A673 (cell line): Measurements from ENCODE around the gene MOB2.

Source experiments
- EZH2 ChIP-seq: fragments of 200-600 bp; sonication (generic); IDR thresholded peaks from 2 replicates; pipeline ENCODE4 v1.6.1; 2017; ENCODE audit warnings: borderline replicate concordance, low read depth, mild to moderate bottlenecking, mixed read lengths, antibody characterized with exemption, low read length; ENCODE audit not compliant: poor library complexity, severe bottlenecking
- TF ChIP-seq, protein P1 (sequence below): fragments of 300-800, 200-600 bp; sonication (generic); conservative IDR thresholded peaks from 2 replicates; pipeline ENCODE4 v1.5.1; 2017; ENCODE audit warnings: low read depth, mild to moderate bottlenecking, antibody characterized with exemption, low read length, moderate library complexity, mixed read lengths

DNA sequence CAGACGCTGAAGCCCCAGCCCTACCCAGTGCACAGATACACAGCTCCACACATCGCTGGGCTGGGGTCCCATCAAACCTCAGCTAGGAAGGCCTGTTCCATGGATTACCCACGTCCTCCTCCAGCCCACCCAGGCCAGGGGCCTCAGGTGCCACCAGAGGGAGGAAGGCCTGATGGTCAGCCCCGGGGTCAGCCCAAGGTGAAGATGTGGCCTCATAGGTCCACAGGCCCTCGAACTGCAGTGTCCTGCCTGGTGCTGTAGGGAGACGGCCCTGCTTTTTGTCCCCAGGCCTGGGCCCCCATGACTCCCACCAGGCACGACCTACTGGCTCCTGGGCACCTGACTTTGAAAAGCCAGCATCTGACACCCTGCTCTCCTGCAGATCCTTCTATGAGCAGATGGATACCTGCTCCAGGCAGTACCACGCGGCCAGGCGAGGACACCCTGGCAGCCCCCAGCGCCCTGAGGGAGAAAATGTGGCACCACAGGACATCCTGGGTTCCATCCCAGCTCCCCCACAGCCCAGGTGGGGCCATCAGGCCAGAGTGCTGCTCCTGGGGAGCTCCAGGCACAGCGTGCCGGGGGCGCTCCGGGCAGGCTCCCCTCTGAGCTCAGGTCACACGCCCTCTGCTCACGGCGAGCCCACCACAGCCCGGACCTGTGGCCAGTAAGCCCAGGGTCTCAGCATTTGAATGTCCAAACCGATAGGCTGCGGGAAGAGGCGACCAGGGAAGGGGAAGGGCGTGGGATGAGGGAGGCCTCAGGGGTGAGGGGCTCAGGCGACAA, 15.8 kb upstream of the MOB2 start:
- no peak for TF ChIP-seq EZH2
- TF ChIP-seq, protein P1, sequence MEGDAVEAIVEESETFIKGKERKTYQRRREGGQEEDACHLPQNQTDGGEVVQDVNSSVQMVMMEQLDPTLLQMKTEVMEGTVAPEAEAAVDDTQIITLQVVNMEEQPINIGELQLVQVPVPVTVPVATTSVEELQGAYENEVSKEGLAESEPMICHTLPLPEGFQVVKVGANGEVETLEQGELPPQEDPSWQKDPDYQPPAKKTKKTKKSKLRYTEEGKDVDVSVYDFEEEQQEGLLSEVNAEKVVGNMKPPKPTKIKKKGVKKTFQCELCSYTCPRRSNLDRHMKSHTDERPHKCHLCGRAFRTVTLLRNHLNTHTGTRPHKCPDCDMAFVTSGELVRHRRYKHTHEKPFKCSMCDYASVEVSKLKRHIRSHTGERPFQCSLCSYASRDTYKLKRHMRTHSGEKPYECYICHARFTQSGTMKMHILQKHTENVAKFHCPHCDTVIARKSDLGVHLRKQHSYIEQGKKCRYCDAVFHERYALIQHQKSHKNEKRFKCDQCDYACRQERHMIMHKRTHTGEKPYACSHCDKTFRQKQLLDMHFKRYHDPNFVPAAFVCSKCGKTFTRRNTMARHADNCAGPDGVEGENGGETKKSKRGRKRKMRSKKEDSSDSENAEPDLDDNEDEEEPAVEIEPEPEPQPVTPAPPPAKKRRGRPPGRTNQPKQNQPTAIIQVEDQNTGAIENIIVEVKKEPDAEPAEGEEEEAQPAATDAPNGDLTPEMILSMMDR = no peak
